Mesothelial cell of epicardium (in vitro differentiated cells): Measurements from ENCODE around the gene KAZN. TPM values are rescaled to one million over a fixed set of nuclear protein-coding genes. Genes with fewer than 3 reads are reported as not detected.

Experiments used
- DNase-seq, 2 experiments: peaks; one replicate each; pipeline ENCODE4 v3.0.0; 2021; ENCODE audit warnings: low spot score in 2 of 2; ENCODE audit not compliant: unreplicated experiment in 2 of 2
- H3K27ac Mint-ChIP-seq: 2 replicates; pipeline ENCODE4 v1.8.0; 2021; ENCODE audit warnings: mixed read lengths
- H3K27me3 Mint-ChIP-seq: 2 replicates; pipeline ENCODE4 v1.8.0; 2021; ENCODE audit warnings: low read depth, mixed read lengths
- H3K36me3 Mint-ChIP-seq: 2 replicates; pipeline ENCODE4 v1.8.0; 2021; ENCODE audit warnings: mixed read lengths
- H3K4me1 Mint-ChIP-seq: 2 replicates; pipeline ENCODE4 v1.8.0; 2021; ENCODE audit warnings: mixed read lengths
- H3K4me3 Mint-ChIP-seq: 2 replicates; pipeline ENCODE4 v1.8.0; 2021; ENCODE audit warnings: mild to moderate bottlenecking, moderate library complexity, mixed read lengths
- H3K9me3 Mint-ChIP-seq: 2 replicates; pipeline ENCODE4 v1.8.0; 2021; ENCODE audit warnings: mixed read lengths
- total RNA-seq: library from RNA; stranded (reverse); gene quantifications from 3 replicates; pipeline ENCODE4 v1.2.1, GENCODE V29; 2021
- TF ChIP-seq, protein P1 (sequence below): fragments of 200-600 bp; sonication (generic); IDR thresholded peaks from one replicate; pipeline ENCODE4 v1.5.0; 2021; ENCODE audit warnings: antibody characterized with exemption; ENCODE audit not compliant: unreplicated experiment

KAZN gene
- total RNA-seq, 1 donor from 2014 or later = 38.4 TPM

- DNase-seq = no peak
- Mint-ChIP-seq H3K36me3 (no peaks in the 10 kb centered on the region), H3K4me1 (no peaks in the 10 kb centered on the region), H3K27me3 (no peaks in the 10 kb centered on the region), H3K9me3 (peaks cover 25% of the 10 kb centered on the region), H3K4me3 (no peak overlapping the region), H3K27ac (no peak overlapping the region)
- TF ChIP-seq, protein P1, sequence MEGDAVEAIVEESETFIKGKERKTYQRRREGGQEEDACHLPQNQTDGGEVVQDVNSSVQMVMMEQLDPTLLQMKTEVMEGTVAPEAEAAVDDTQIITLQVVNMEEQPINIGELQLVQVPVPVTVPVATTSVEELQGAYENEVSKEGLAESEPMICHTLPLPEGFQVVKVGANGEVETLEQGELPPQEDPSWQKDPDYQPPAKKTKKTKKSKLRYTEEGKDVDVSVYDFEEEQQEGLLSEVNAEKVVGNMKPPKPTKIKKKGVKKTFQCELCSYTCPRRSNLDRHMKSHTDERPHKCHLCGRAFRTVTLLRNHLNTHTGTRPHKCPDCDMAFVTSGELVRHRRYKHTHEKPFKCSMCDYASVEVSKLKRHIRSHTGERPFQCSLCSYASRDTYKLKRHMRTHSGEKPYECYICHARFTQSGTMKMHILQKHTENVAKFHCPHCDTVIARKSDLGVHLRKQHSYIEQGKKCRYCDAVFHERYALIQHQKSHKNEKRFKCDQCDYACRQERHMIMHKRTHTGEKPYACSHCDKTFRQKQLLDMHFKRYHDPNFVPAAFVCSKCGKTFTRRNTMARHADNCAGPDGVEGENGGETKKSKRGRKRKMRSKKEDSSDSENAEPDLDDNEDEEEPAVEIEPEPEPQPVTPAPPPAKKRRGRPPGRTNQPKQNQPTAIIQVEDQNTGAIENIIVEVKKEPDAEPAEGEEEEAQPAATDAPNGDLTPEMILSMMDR = no peak
Measured at GRCh38 chr1:14568716-14569355, 29.6 kb upstream of the KAZN start.

- Mint-ChIP-seq H3K27me3 (peaks cover 2% of the 10 kb centered on the region), H3K4me3 (no peak overlapping the region), H3K27ac (no peak overlapping the region), H3K36me3 (no peaks in the 10 kb centered on the region), H3K9me3 (peaks cover 36% of the 10 kb centered on the region), H3K4me1 (no peaks in the 10 kb centered on the region)
- TF ChIP-seq, protein P1 = no peak
- no peak for DNase-seq
Measured at GRCh38 chr1:14570514-14570913, 28.0 kb upstream of the KAZN start.

DNA sequence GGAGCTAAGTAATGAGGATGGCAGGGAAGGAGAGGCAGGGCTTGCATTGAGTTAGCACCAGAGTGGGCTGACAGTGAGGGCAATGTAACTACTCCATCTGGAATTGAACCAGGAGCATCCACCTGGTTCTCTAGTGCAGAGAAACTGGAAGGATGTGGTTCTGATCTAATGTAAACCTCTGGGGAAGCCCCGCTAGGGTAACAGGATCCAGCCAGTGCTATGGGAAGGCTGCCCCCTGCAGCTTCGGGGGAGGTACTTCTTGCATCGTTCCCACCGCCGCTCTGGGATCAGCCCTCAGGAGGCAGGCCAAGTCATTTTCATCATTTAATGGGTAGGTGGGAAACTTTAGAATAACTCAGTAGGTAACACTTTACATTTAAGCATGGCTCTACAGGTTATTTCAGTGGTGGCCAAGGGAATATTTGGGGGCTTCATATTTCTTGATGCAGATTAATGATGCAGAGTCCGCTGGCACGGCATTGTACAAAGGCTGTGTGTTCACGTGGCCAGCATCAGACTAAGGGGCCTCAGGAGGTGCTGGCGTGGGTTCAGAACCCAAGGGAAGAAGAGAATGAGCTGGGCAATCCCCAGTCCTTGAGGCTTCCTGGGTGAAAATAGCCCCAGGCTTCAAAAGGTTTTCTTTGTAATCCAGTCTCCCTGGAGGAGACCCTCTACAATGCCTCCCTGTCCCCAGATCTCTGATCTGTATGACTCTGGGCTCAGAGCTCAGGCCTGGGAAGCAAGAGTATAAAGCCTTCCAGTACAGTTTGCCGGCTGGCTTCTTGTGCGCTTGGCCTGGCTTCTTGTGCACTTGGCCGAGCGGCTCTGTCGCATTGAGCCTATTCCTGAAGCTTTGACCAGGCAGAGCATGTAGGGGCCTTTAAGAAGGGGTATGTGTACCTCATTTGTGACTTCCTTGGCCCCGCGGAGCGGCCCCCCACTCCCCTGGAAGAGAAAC lies 26.4 kb upstream of the KAZN start:
- Mint-ChIP-seq H3K27ac (no peak overlapping the region), H3K4me3 (no peak overlapping the region), H3K9me3 (peaks cover 27% of the 10 kb centered on the region), H3K27me3 (peaks cover 2% of the 10 kb centered on the region), H3K36me3 (no peaks in the 10 kb centered on the region), H3K4me1 (no peaks in the 10 kb centered on the region)
- no peak for DNase-seq
- TF ChIP-seq, protein P1 = no peak

- Mint-ChIP-seq H3K4me1 (no peaks in the 10 kb centered on the region), H3K36me3 (no peaks in the 10 kb centered on the region), H3K27me3 (peaks cover 2% of the 10 kb centered on the region), H3K27ac (no peak overlapping the region), H3K4me3 (no peak overlapping the region), H3K9me3 (peaks cover 22% of the 10 kb centered on the region)
- DNase-seq = no peak
- TF ChIP-seq, protein P1 = no peak
Measured at GRCh38 chr1:14572861-14573260, 25.6 kb upstream of the KAZN start.

DNA sequence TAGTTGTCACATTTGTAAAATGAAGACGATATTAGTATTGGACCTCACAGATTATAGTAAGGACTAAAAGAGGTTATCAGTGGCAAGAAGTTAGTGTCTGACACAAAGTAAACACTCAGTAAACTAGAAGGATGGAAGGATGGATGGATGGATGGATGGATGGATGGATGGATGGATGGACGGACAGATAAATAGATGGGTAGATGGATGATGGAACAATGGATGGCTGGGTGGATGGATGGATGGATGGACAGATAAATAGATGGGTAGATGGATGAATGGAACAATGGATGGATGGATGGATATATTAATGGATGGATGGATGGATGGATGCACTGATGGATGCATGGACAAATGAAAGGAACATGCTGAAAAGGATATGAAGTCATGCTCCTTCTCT lies 22.3 kb upstream of the KAZN start:
- H3K4me3 Mint-ChIP-seq = no peak overlapping the region
- H3K36me3 Mint-ChIP-seq = no peaks in the 10 kb centered on the region
- DNase-seq = no peak
- TF ChIP-seq, protein P1 = no peak
- H3K4me1 Mint-ChIP-seq = no peaks in the 10 kb centered on the region
- peaks cover 23% of the 10 kb centered on the region for H3K9me3 Mint-ChIP-seq
- no peak overlapping the region for H3K27ac Mint-ChIP-seq
- H3K27me3 Mint-ChIP-seq = peaks cover 2% of the 10 kb centered on the region
